ENCODE results near the gene LRRC45. TPM values are rescaled to one million over a fixed set of nuclear protein-coding genes. Genes with fewer than 3 reads are reported as not detected.

LRRC45 gene
- total RNA-seq, 1 experiment from 2014 or later: 34.3 TPM

DNA sequence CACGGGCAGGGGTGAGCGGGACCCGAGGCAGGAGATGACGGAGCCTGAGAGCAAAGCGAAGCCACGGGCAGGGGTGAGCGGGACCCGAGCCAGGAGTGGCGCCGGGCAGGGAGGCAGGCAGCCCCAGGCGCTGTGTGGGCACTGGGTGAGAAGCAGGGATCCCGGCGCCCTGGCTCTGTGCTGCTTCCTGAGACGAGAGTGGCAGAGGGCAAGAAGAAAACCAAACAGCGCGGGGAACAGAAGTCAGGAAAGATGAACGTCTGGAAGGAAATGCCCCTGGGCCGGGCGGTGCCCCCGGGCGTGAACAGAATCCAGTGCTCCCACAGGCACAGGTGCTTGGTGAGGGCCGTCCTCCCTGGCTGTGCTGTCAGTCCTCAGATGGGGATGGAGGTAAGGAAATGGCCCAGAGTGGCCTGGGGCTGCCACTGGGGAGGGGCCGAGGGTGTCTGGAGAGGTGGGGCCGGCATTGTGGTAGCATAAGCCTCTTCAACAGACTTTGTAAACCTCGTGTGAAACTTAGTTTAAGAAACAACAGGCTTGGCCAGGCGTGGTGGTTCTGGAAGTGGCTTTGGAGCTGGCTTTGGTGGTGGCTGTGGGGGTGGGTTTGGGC is 35.8 kb upstream of the LRRC45 start:
- intact Hi-C loops (cut with micrococcal nuclease; ENCODE audit: unreplicated experiment): no loop called here
- BruUV-seq (replicated peaks): no TSS peak
- TF ChIP-seq, protein P1, sequence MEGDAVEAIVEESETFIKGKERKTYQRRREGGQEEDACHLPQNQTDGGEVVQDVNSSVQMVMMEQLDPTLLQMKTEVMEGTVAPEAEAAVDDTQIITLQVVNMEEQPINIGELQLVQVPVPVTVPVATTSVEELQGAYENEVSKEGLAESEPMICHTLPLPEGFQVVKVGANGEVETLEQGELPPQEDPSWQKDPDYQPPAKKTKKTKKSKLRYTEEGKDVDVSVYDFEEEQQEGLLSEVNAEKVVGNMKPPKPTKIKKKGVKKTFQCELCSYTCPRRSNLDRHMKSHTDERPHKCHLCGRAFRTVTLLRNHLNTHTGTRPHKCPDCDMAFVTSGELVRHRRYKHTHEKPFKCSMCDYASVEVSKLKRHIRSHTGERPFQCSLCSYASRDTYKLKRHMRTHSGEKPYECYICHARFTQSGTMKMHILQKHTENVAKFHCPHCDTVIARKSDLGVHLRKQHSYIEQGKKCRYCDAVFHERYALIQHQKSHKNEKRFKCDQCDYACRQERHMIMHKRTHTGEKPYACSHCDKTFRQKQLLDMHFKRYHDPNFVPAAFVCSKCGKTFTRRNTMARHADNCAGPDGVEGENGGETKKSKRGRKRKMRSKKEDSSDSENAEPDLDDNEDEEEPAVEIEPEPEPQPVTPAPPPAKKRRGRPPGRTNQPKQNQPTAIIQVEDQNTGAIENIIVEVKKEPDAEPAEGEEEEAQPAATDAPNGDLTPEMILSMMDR (conservative IDR thresholded peaks at IDR 0.05; ENCODE audit: low read depth, low read length): no peak
- TF ChIP-seq EZH2 (IDR thresholded peaks at IDR 0.05; ENCODE audit: borderline replicate concordance, low read depth, low read length, poor library complexity, severe bottlenecking): no peak
- DNase-seq (ENCODE audit: low spot score): no peak
- ChIA-PET CTCF (no interaction called here), POLR2A (ENCODE audit: low non-redundant PET) (no interaction called here)
- Histone ChIP-seq H3K4me3 (ENCODE audit: low read depth, low read length, poor library complexity, severe bottlenecking) (no peak overlapping the region), H3K27ac (ENCODE audit: low read depth, low read length, poor library complexity, severe bottlenecking) (no peak overlapping the region), H3K4me1 (ENCODE audit: insufficient read depth, low read length, poor library complexity, severe bottlenecking) (no peaks in the 10 kb centered on the region), H3K9me3 (ENCODE audit: low read depth, low read length, poor library complexity, severe bottlenecking) (no peaks in the 10 kb centered on the region), H3K27me3 (replicated peaks; ENCODE audit: insufficient read depth, low read depth, low read length, poor library complexity) (no peaks in the 10 kb centered on the region), H3K36me3 (ENCODE audit: insufficient read depth, low read length, poor library complexity, severe bottlenecking) (no peaks in the 10 kb centered on the region)

DNA sequence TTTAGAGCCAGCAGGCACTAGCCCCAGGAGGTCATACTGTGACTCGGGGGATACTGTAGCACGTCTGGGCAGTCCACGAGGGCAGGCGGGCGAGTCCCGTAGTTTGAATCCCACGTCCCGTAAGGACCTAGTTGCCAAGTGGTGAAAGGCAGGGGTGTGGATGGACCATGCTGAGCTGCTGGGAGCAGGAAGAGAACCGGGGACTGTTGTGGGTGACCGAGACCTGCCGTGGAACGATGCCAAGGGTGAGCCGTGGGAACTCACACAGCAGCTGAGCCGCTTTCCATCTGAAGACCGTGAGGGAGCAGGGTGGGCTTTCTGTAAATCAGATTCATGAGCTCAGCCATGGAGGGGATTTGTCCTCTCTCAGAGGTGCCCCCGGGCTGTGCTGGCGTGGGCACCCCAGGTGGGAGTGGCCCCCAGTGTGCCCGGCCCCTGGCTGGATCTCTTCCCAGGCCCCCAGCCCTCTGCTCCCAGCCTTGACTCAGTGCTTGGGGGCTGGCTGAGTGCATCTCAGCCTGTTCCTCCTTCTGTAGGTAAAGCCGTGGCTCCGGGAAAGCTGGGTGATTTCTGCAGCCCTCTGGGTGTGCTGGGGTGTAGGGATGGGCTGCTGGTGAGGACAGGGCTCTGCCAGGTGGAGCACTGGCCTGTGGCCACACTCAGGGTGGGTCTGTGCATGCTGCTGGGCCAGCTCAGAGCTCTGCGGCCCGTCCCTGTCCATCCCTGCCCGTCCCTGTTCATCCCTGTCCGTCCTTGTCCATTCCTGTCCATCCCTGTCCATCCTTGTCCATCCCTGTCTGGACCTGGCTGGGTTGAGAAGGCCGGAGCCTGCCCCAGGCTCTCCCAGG is 32.0 kb upstream of the LRRC45 start:
- Histone ChIP-seq H3K4me1 (ENCODE audit: insufficient read depth, low read length, poor library complexity, severe bottlenecking) (no peaks in the 10 kb centered on the region), H3K27me3 (replicated peaks; ENCODE audit: insufficient read depth, low read depth, low read length, poor library complexity) (no peaks in the 10 kb centered on the region), H3K27ac (ENCODE audit: low read depth, low read length, poor library complexity, severe bottlenecking) (no peak overlapping the region), H3K4me3 (ENCODE audit: low read depth, low read length, poor library complexity, severe bottlenecking) (no peak overlapping the region), H3K36me3 (ENCODE audit: insufficient read depth, low read length, poor library complexity, severe bottlenecking) (no peaks in the 10 kb centered on the region), H3K9me3 (ENCODE audit: low read depth, low read length, poor library complexity, severe bottlenecking) (no peaks in the 10 kb centered on the region)
- TF ChIP-seq EZH2 (IDR thresholded peaks at IDR 0.05; ENCODE audit: borderline replicate concordance, low read depth, low read length, poor library complexity, severe bottlenecking): no peak
- TF ChIP-seq, protein P1 (conservative IDR thresholded peaks at IDR 0.05; ENCODE audit: low read depth, low read length): no peak
- POLR2A ChIA-PET (ENCODE audit: low non-redundant PET): no interaction called here
- BruUV-seq (replicated peaks): no TSS peak
- DNase-seq (ENCODE audit: low spot score): no peak
- intact Hi-C loops (cut with micrococcal nuclease; ENCODE audit: unreplicated experiment): no loop called here
- CTCF ChIA-PET: no interaction called here

DNA sequence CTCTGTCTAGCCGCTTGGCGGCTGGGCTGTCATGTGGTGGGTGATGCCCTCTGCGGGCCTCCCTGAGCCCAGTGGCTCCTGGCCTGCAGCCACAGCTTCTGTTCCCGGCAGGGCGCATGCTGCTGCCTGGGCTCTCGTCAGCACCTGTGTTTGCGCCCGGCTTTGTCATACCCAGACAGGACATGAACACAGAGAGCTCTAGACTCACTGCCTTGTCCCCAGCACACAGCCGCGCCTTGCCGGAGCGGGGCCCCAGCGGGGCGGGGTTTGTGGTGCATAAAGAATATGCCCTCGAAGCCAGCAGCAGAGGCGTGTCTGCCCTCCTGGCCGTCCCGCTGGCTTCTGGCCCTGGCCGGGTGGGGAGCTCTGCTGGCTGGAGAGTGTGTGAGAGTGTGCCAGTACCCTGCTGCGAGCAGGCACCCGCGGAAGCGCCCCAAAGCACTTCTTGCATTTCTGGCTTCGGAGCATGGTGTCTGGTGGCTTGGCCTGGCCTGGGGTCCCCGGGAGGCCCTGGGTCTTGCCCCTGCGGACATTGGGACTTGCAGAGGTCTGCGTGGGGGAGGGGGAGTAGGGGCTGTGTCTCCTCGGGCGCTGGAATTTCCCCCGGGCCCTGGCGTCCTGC is 31.3 kb upstream of the LRRC45 start:
- DNase-seq (ENCODE audit: low spot score): no peak
- H3K27me3 ChIP-seq (replicated peaks; ENCODE audit: insufficient read depth, low read depth, low read length, poor library complexity): no peaks in the 10 kb centered on the region
- no peaks in the 10 kb centered on the region for H3K4me1 ChIP-seq (ENCODE audit: insufficient read depth, low read length, poor library complexity, severe bottlenecking)
- H3K36me3 ChIP-seq (ENCODE audit: insufficient read depth, low read length, poor library complexity, severe bottlenecking): no peaks in the 10 kb centered on the region
- H3K27ac ChIP-seq (ENCODE audit: low read depth, low read length, poor library complexity, severe bottlenecking): no peak overlapping the region
- BruUV-seq (replicated peaks): no TSS peak
- H3K4me3 ChIP-seq (ENCODE audit: low read depth, low read length, poor library complexity, severe bottlenecking): no peak overlapping the region
- POLR2A ChIA-PET (ENCODE audit: low non-redundant PET): no interaction called here
- CTCF ChIA-PET: no interaction called here
- no peaks in the 10 kb centered on the region for H3K9me3 ChIP-seq (ENCODE audit: low read depth, low read length, poor library complexity, severe bottlenecking)
- intact Hi-C loops (cut with micrococcal nuclease; ENCODE audit: unreplicated experiment): no loop called here
- TF ChIP-seq, protein P1 (conservative IDR thresholded peaks at IDR 0.05; ENCODE audit: low read depth, low read length): no peak
- TF ChIP-seq EZH2 (IDR thresholded peaks at IDR 0.05; ENCODE audit: borderline replicate concordance, low read depth, low read length, poor library complexity, severe bottlenecking): no peak
